SK-N-SH treated with all-trans-retinoic acid at 6 μM for 48 hours (cell line): ENCODE data around the gene ECD.

ENCODE experiments used
- ATAC-seq: fragments of 200-7000 bp; cut with Tn5 transposase; 3 replicates; pipeline ENCODE4 v1.9.1; 2020; ENCODE audit warnings: mild to moderate bottlenecking, moderate library complexity
- BACH2 ChIP-seq: fragments of 250-450 bp; sonication (Bioruptor Pico); IDR thresholded peaks from 2 replicates; pipeline ENCODE4 v1.9.0; 2021; ENCODE audit warnings: mild to moderate bottlenecking, borderline replicate concordance
- CSDC2 ChIP-seq: fragments of 250-450 bp; sonication (Bioruptor Pico); IDR thresholded peaks from 2 replicates; pipeline ENCODE4 v1.5.0; 2020; ENCODE audit warnings: mild to moderate bottlenecking, moderate library complexity
- ESRRG ChIP-seq: fragments of 250-450 bp; sonication (Bioruptor Pico); IDR thresholded peaks from 2 replicates; pipeline ENCODE4 v1.6.1; 2021; ENCODE audit warnings: mild to moderate bottlenecking
- GLIS3 ChIP-seq: fragments of 250-450 bp; sonication (Bioruptor Pico); IDR thresholded peaks from 2 replicates; pipeline ENCODE4 v1.5.0; 2020; ENCODE audit warnings: mild to moderate bottlenecking, moderate library complexity
- ISL1 ChIP-seq: fragments of 250-450 bp; sonication (Bioruptor Pico); IDR thresholded peaks from 2 replicates; pipeline ENCODE4 v2.1.2; 2022; ENCODE audit warnings: mild to moderate bottlenecking, moderate library complexity
- OSR1 ChIP-seq: fragments of 250-450 bp; sonication (Bioruptor Pico); IDR thresholded peaks from 2 replicates; pipeline ENCODE4 v1.8.0; 2022; ENCODE audit warnings: moderate library complexity, mild to moderate bottlenecking, inconsistent platforms
- PPARA ChIP-seq: fragments of 250-450 bp; sonication (Bioruptor Pico); IDR thresholded peaks from 2 replicates; pipeline ENCODE4 v1.5.0; 2020; ENCODE audit warnings: mild to moderate bottlenecking, borderline replicate concordance
- RARB ChIP-seq: fragments of 250-450 bp; sonication (Bioruptor Pico); IDR thresholded peaks from 2 replicates; pipeline ENCODE4 v1.8.0; 2021; ENCODE audit warnings: mild to moderate bottlenecking, moderate library complexity
- SNAI2 ChIP-seq: fragments of 250-450 bp; sonication (Bioruptor Pico); IDR thresholded peaks from 2 replicates; pipeline ENCODE4 v1.5.0; 2020; ENCODE audit warnings: mild to moderate bottlenecking, moderate library complexity
- TCF4 ChIP-seq: fragments of 250-450 bp; sonication (Bioruptor Pico); IDR thresholded peaks from 2 replicates; pipeline ENCODE4 v1.8.0; 2021; ENCODE audit warnings: mild to moderate bottlenecking, moderate library complexity, borderline replicate concordance
- TOX ChIP-seq: fragments of 250-450 bp; sonication (Bioruptor Pico); IDR thresholded peaks from 2 replicates; pipeline ENCODE4 v1.8.0; 2021; ENCODE audit warnings: mild to moderate bottlenecking, moderate library complexity, borderline replicate concordance
- ZC3H10 ChIP-seq: fragments of 250-450 bp; sonication (Bioruptor Pico); IDR thresholded peaks from 2 replicates; pipeline ENCODE4 v1.5.1; 2021; ENCODE audit warnings: mild to moderate bottlenecking, moderate library complexity
- ZFP3 ChIP-seq: fragments of 250-450 bp; sonication (Bioruptor Pico); IDR thresholded peaks from 2 replicates; pipeline ENCODE4 v1.5.0; 2020; ENCODE audit warnings: mild to moderate bottlenecking, moderate library complexity
- ZFP30 ChIP-seq: fragments of 450-650 bp; formaldehyde crosslinking; IDR thresholded peaks from 2 replicates; pipeline ENCODE4 v1.5.0; 2022; ENCODE audit warnings: mild to moderate bottlenecking, moderate library complexity
- ZNF565 ChIP-seq: fragments of 450-650 bp; formaldehyde crosslinking; conservative IDR thresholded peaks from 2 replicates; pipeline ENCODE4 v1.5.0; 2020; ENCODE audit warnings: low read depth, mild to moderate bottlenecking, moderate library complexity
- ZNF70 ChIP-seq: fragments of 450-650 bp; formaldehyde crosslinking; IDR thresholded peaks from 2 replicates; pipeline ENCODE4 v1.5.0; 2020; ENCODE audit warnings: mild to moderate bottlenecking, moderate library complexity
- ZNF8 ChIP-seq: fragments of 450-650 bp; formaldehyde crosslinking; IDR thresholded peaks from 2 replicates; pipeline ENCODE4 v1.5.0; 2020; ENCODE audit warnings: mild to moderate bottlenecking, moderate library complexity
- TF ChIP-seq, protein P1 (sequence below): fragments of 250-450 bp; sonication (Bioruptor Pico); IDR thresholded peaks from 2 replicates; pipeline ENCODE4 v1.5.1; 2021; ENCODE audit warnings: mild to moderate bottlenecking, moderate library complexity
- TF ChIP-seq, protein P2 (sequence below): fragments of 250-450 bp; sonication (Bioruptor Pico); IDR thresholded peaks from 2 replicates; pipeline ENCODE4 v1.8.0; 2020; ENCODE audit warnings: mild to moderate bottlenecking, moderate library complexity, borderline replicate concordance
- TF ChIP-seq, protein P3 (sequence below): fragments of 250-450 bp; sonication (Bioruptor Pico); IDR thresholded peaks from 2 replicates; pipeline ENCODE4 v1.5.0; 2020; ENCODE audit warnings: mild to moderate bottlenecking, moderate library complexity
- TF ChIP-seq, protein P4 (sequence below): fragments of 250-450 bp; sonication (Bioruptor Pico); IDR thresholded peaks from 2 replicates; pipeline ENCODE4 v1.8.0; 2021; ENCODE audit warnings: low read depth, mild to moderate bottlenecking, moderate library complexity, borderline replicate concordance
- TF ChIP-seq, protein P5 (sequence below): fragments of 250-450 bp; sonication (Bioruptor Pico); IDR thresholded peaks from 2 replicates; pipeline ENCODE4 v1.5.1; 2020; ENCODE audit warnings: low read depth, mild to moderate bottlenecking, moderate library complexity

Gene ECD

DNA sequence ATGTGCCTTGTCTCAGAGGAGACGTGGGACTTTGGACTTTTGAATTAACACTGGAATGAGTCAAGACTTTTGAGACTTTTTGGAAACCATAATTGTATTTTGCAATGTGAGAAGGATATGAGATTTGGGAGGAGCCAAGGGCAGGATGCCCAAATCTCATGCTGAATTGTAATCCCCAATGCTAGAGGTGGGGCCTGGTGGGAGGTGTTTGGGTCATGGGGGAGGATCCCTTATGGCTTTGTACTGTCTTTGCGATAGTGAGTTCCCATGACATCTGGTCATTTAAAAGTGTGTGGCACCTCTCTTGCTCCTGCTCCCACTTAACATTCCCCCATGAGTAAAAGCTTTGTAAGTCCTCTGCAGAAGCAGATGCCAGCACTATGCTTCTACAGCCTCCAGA is 40.1 kb upstream of the ECD start:
- ATAC-seq = no peak
- no peak for TF ChIP-seq BACH2
- TF ChIP-seq ZNF565 (CRISPR knock-in tag) = no peak
- no peak for TF ChIP-seq TCF4 (CRISPR knock-in tag)
- no peak for TF ChIP-seq PPARA (CRISPR knock-in tag)
- no peak for TF ChIP-seq SNAI2 (CRISPR knock-in tag)
- no peak for TF ChIP-seq RARB (CRISPR knock-in tag)
- TF ChIP-seq OSR1 = no peak
- TF ChIP-seq, protein P1, sequence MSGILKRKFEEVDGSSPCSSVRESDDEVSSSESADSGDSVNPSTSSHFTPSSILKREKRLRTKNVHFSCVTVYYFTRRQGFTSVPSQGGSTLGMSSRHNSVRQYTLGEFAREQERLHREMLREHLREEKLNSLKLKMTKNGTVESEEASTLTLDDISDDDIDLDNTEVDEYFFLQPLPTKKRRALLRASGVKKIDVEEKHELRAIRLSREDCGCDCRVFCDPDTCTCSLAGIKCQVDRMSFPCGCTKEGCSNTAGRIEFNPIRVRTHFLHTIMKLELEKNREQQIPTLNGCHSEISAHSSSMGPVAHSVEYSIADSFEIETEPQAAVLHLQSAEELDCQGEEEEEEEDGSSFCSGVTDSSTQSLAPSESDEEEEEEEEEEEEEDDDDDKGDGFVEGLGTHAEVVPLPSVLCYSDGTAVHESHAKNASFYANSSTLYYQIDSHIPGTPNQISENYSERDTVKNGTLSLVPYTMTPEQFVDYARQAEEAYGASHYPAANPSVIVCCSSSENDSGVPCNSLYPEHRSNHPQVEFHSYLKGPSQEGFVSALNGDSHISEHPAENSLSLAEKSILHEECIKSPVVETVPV (CRISPR knock-in tag) = no peak

DNA sequence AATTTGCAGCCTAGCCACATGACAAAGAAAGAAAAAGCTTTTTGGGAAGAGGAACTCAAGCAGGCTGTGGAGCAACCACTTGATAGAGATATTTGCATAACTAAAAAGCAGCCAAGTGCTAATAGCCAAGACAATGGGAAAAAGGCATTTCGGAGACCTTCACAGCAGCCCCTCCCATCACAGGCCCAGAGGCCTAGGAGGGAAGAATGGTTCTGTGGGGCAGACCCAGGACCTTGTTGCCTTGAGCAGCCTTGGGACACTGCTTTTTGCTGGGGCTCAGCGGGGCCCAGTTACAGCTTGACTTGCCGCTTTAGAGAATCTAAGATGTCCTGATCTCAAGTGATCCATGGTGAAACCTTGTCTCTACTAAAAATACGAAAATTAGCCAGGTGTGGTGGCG is 38.6 kb upstream of the ECD start:
- ATAC-seq = no peak
- TF ChIP-seq OSR1 = no peak
- TF ChIP-seq ZC3H10 = no peak
- no peak for TF ChIP-seq TOX (CRISPR knock-in tag)
- TF ChIP-seq BACH2 = no peak
- TF ChIP-seq, protein P2, sequence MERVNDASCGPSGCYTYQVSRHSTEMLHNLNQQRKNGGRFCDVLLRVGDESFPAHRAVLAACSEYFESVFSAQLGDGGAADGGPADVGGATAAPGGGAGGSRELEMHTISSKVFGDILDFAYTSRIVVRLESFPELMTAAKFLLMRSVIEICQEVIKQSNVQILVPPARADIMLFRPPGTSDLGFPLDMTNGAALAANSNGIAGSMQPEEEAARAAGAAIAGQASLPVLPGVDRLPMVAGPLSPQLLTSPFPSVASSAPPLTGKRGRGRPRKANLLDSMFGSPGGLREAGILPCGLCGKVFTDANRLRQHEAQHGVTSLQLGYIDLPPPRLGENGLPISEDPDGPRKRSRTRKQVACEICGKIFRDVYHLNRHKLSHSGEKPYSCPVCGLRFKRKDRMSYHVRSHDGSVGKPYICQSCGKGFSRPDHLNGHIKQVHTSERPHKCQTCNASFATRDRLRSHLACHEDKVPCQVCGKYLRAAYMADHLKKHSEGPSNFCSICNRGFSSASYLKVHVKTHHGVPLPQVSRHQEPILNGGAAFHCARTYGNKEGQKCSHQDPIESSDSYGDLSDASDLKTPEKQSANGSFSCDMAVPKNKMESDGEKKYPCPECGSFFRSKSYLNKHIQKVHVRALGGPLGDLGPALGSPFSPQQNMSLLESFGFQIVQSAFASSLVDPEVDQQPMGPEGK (CRISPR knock-in tag) = no peak
- no peak for TF ChIP-seq PPARA (CRISPR knock-in tag)
- TF ChIP-seq ZFP30 (CRISPR knock-in tag) = no peak
- TF ChIP-seq TCF4 (CRISPR knock-in tag) = no peak
- no peak for TF ChIP-seq ISL1 (CRISPR knock-in tag)
- TF ChIP-seq ZNF70 = no peak
- no peak for TF ChIP-seq SNAI2 (CRISPR knock-in tag)
- no peak for TF ChIP-seq ZFP3 (CRISPR knock-in tag)
- TF ChIP-seq, protein P3, sequence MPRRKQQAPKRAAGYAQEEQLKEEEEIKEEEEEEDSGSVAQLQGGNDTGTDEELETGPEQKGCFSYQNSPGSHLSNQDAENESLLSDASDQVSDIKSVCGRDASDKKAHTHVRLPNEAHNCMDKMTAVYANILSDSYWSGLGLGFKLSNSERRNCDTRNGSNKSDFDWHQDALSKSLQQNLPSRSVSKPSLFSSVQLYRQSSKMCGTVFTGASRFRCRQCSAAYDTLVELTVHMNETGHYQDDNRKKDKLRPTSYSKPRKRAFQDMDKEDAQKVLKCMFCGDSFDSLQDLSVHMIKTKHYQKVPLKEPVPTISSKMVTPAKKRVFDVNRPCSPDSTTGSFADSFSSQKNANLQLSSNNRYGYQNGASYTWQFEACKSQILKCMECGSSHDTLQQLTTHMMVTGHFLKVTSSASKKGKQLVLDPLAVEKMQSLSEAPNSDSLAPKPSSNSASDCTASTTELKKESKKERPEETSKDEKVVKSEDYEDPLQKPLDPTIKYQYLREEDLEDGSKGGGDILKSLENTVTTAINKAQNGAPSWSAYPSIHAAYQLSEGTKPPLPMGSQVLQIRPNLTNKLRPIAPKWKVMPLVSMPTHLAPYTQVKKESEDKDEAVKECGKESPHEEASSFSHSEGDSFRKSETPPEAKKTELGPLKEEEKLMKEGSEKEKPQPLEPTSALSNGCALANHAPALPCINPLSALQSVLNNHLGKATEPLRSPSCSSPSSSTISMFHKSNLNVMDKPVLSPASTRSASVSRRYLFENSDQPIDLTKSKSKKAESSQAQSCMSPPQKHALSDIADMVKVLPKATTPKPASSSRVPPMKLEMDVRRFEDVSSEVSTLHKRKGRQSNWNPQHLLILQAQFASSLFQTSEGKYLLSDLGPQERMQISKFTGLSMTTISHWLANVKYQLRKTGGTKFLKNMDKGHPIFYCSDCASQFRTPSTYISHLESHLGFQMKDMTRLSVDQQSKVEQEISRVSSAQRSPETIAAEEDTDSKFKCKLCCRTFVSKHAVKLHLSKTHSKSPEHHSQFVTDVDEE = no peak
- no peak for TF ChIP-seq ZNF8 (CRISPR knock-in tag)
- TF ChIP-seq, protein P4, sequence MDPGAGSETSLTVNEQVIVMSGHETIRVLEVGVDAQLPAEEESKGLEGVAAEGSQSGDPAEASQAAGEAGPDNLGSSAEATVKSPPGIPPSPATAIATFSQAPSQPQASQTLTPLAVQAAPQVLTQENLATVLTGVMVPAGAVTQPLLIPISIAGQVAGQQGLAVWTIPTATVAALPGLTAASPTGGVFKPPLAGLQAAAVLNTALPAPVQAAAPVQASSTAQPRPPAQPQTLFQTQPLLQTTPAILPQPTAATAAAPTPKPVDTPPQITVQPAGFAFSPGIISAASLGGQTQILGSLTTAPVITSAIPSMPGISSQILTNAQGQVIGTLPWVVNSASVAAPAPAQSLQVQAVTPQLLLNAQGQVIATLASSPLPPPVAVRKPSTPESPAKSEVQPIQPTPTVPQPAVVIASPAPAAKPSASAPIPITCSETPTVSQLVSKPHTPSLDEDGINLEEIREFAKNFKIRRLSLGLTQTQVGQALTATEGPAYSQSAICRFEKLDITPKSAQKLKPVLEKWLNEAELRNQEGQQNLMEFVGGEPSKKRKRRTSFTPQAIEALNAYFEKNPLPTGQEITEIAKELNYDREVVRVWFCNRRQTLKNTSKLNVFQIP (CRISPR knock-in tag) = no peak
- TF ChIP-seq, protein P5, sequence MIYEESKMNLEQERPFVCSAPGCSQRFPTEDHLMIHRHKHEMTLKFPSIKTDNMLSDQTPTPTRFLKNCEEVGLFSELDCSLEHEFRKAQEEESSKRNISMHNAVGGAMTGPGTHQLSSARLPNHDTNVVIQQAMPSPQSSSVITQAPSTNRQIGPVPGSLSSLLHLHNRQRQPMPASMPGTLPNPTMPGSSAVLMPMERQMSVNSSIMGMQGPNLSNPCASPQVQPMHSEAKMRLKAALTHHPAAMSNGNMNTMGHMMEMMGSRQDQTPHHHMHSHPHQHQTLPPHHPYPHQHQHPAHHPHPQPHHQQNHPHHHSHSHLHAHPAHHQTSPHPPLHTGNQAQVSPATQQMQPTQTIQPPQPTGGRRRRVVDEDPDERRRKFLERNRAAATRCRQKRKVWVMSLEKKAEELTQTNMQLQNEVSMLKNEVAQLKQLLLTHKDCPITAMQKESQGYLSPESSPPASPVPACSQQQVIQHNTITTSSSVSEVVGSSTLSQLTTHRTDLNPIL (CRISPR knock-in tag) = no peak
- TF ChIP-seq CSDC2 (CRISPR knock-in tag) = no peak
- TF ChIP-seq RARB (CRISPR knock-in tag) = no peak
- TF ChIP-seq, all 23 proteins: peak for 0

DNA sequence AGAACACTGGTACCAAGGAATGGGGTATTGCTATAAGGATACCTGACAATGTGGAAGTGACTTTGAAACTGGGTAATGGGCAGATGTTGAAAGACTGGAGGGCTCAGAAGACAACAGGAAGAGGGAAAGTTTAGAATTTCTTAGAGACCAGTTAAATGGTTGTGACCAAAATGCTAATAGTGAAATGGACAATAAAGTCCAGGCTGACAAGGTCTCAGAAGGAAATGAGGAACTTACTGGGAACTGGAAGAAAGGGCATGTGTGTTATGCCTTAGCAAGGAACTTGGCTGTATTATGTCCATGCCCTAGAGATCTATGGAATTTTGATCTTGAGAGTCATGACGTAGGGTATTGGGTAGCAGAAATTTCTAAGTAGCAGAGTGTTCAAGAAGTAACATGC is 38.1 kb upstream of the ECD start:
- no peak for TF ChIP-seq CSDC2 (CRISPR knock-in tag)
- TF ChIP-seq ZNF8 (CRISPR knock-in tag) = no peak
- TF ChIP-seq ESRRG (CRISPR knock-in tag) = no peak
- TF ChIP-seq ISL1 (CRISPR knock-in tag) = no peak
- no peak for TF ChIP-seq GLIS3 (CRISPR knock-in tag)
- TF ChIP-seq RARB (CRISPR knock-in tag) = no peak
- TF ChIP-seq, protein P5 (CRISPR knock-in tag) = no peak
- TF ChIP-seq ZC3H10 = no peak
- TF ChIP-seq BACH2 = no peak
- no peak for TF ChIP-seq PPARA (CRISPR knock-in tag)
- TF ChIP-seq, protein P1 (CRISPR knock-in tag) = no peak
- no peak for TF ChIP-seq ZNF70
- TF ChIP-seq, all 23 proteins: peak for 0
- no peak for ATAC-seq
